GM20000 (cell line): ENCODE results near the gene PRM2.

Experiments
- DNase-seq: peaks from one replicate; pipeline ENCODE4 v3.0.0; 2012; ENCODE audit warnings: low spot score
- TF ChIP-seq, protein P1 (sequence below): IDR thresholded peaks from 2 replicates; pipeline ENCODE4 v1.5.1; 2012; ENCODE audit warnings: mild to moderate bottlenecking, control low read depth; ENCODE audit errors: extremely low read depth, missing control alignments

Gene PRM2

DNA sequence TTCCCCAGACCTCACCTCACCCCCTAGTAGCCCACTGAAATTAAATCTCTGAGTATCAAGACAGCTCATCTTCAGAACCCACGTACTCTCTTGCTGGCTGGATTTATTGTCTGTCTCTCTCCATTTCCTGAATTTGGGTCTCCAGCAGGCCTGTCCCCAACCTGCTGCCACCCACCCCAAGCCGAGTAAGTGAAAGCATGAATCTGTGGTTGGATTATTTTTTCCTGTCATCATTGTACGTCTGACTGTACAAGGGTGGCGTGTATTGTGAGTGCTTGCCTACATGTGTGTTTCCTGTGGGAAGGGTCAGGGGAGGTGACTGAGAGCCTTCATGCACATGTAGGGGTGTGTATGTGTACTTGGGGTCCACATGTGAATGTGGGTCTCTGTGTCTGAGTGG lies 12.5 kb downstream of the PRM2 start:
- no peak for DNase-seq

GRCh38 chr16:11262915-11263314 lies 13.4 kb downstream of the PRM2 start:
- TF ChIP-seq, protein P1, sequence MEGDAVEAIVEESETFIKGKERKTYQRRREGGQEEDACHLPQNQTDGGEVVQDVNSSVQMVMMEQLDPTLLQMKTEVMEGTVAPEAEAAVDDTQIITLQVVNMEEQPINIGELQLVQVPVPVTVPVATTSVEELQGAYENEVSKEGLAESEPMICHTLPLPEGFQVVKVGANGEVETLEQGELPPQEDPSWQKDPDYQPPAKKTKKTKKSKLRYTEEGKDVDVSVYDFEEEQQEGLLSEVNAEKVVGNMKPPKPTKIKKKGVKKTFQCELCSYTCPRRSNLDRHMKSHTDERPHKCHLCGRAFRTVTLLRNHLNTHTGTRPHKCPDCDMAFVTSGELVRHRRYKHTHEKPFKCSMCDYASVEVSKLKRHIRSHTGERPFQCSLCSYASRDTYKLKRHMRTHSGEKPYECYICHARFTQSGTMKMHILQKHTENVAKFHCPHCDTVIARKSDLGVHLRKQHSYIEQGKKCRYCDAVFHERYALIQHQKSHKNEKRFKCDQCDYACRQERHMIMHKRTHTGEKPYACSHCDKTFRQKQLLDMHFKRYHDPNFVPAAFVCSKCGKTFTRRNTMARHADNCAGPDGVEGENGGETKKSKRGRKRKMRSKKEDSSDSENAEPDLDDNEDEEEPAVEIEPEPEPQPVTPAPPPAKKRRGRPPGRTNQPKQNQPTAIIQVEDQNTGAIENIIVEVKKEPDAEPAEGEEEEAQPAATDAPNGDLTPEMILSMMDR, result no peak
- DNase-seq, result no peak

More for the DNA sequence above, 12.5 kb downstream of the PRM2 start:
- TF ChIP-seq, protein P1, result no peak

DNA sequence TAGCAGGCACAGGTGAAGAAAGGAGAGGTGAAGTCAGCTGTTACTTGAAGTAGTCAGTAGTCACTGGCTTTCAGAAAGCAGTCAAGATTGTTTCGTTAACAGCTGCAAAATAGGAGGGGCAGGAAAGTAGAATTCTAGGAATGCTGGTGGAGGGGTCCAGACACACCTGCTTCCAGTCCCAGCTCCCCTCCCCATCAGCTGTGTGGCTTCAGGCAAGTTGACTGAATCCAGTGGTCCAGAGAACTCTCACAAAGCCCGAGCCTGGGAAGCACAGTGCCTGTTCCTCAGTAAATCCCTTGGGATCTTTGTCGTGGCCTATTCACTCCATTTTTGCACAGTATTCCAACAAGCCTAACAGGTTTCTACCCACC lies 15.7 kb downstream of the PRM2 start:
- no peak for DNase-seq
- TF ChIP-seq, protein P1, result no peak

GRCh38 chr16:11259655-11260595 lies 16.4 kb downstream of the PRM2 start:
- TF ChIP-seq, protein P1, result no peak
- no peak for DNase-seq

- TF ChIP-seq, protein P1, result no peak
- peak; percentile 82 for DNase-seq
Measured at GRCh38 chr16:11258553-11259492, 17.5 kb downstream of the PRM2 start.

DNA sequence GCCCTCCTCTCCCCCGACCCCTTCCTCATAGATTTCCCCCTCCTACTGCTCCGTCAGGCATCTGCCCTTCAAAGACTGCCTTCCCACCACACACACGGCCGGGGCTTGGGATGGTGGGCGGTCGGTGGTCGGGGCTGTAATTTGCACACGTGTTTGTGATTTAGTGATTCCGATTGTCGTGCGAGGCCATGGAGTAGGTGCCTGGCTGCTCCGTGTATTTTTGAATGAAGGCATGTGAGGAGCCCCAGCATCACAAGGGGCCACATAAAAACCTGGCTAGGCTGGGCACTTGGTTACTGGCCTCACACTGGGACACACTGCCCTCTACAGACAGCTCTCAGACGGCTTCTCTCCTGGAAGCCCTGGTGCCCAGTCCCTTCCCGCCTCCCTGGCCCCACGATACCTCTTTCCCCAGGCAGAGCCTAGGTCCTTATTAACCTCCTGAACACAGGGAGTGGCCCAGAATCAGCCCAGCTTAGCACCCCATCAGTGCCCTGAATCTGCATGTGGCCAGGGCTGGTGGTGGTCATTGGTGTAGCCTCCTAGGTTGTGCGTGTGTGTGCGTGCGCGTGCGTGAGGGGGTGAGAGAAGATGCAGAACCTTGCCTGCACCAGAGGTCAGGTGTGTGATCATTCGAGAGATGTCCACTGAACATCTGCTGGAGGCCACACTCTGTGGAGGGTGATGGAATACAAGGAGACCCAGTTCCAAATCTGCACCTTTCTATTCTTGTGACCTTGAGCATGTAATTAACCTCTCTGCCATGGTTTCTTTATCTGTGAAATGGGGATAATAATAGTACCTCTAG lies 18.9 kb downstream of the PRM2 start:
- TF ChIP-seq, protein P1, result peak; percentile 68
- DNase-seq, result peak; percentile 77
